Lower leg skin (tissue), 3 donors: ENCODE measurements around the gene CD84.

Source experiments
- CTCF ChIP-seq, 3 donors: fragments of 450-650 bp; IDR thresholded peaks; one replicate each; pipeline ENCODE4 v1.5.1; 2016; ENCODE audit warnings: antibody characterized with exemption in 3 of 3, mild to moderate bottlenecking in 3 of 3, moderate library complexity in 2 of 3
- POLR2A ChIP-seq, 2 donors: fragments of 450-650 bp; IDR thresholded peaks; one replicate each; pipeline ENCODE4 v1.6.1; 2016 to 2017; ENCODE audit warnings: antibody characterized with exemption in 2 of 2, mild to moderate bottlenecking in 1 of 2, moderate library complexity in 1 of 2

- TF ChIP-seq CTCF (IDR thresholded peaks at IDR 0.05) (no peak), POLR2A (IDR thresholded peaks at IDR 0.05) (no peak)
These were observed 9.2 kb upstream of the CD84 start for GRCh38 chr1:160588468-160588867.
